Progenitor cell of endocrine pancreas (in vitro differentiated cells): ENCODE data around the gene KEL. TPM values are rescaled to one million over a fixed set of nuclear protein-coding genes. Genes with fewer than 3 reads are reported as not detected.

Experiments used
- DNase-seq: peaks from one replicate; pipeline ENCODE4 v3.0.0; 2021; ENCODE audit warnings: low spot score; ENCODE audit not compliant: unreplicated experiment
- H3K27ac Mint-ChIP-seq: 2 replicates; pipeline ENCODE4 v1.8.0; 2021; ENCODE audit warnings: mild to moderate bottlenecking, moderate library complexity, mixed read lengths
- H3K27me3 Mint-ChIP-seq: 2 replicates; pipeline ENCODE4 v1.8.0; 2021; ENCODE audit warnings: mixed read lengths
- H3K36me3 Mint-ChIP-seq: 2 replicates; pipeline ENCODE4 v1.8.0; 2022; ENCODE audit warnings: mixed read lengths; ENCODE audit not compliant: insufficient read depth
- H3K4me1 Mint-ChIP-seq: 2 replicates; pipeline ENCODE4 v1.8.0; 2021; ENCODE audit warnings: low read depth, mixed read lengths
- H3K4me3 Mint-ChIP-seq: 2 replicates; pipeline ENCODE4 v1.8.0; 2021; ENCODE audit warnings: low read depth, mild to moderate bottlenecking, moderate library complexity, mixed read lengths
- H3K9me3 Mint-ChIP-seq: 2 replicates; pipeline ENCODE4 v1.8.0; 2021; ENCODE audit warnings: low read depth, mixed read lengths
- CTCF ChIP-seq: fragments of 200-600 bp; sonication (generic); IDR thresholded peaks from one replicate; pipeline ENCODE4 v1.5.0; 2021; ENCODE audit warnings: antibody characterized with exemption, mild to moderate bottlenecking; ENCODE audit not compliant: unreplicated experiment
- total RNA-seq: library from RNA; stranded (reverse); gene quantifications from 2 replicates; pipeline ENCODE4 v1.2.1, GENCODE V29; 2021

The KEL gene
- total RNA-seq, 1 donor from 2014 or later: 1.7 TPM

DNA sequence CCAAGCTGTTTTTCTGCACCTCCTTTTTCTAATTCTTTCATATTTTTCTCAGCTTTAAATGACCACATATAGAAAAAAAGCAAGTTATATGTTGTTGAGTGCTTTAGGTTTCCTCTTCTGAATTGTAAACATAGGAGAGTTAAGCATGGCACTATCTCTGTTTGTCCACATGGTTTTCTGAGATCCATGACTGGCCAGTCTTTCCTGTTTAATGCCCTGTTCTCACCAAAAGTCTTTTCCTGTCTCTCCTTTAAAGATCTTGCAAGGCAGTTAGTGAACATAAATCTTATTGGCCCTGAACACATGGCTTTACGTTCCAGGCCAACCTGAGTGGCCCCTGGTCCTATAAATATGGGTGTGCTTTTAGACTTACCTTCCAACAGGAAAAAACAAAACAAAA lies 48.0 kb downstream of the KEL start:
- Mint-ChIP-seq H3K27me3 (peaks cover 10% of the 10 kb centered on the region), H3K4me1 (peaks cover 23% of the 10 kb centered on the region), H3K36me3 (no peaks in the 10 kb centered on the region), H3K9me3 (no peaks in the 10 kb centered on the region), H3K27ac (no peak overlapping the region), H3K4me3 (no peak overlapping the region)
- no peak for TF ChIP-seq CTCF
- no peak for DNase-seq

DNA sequence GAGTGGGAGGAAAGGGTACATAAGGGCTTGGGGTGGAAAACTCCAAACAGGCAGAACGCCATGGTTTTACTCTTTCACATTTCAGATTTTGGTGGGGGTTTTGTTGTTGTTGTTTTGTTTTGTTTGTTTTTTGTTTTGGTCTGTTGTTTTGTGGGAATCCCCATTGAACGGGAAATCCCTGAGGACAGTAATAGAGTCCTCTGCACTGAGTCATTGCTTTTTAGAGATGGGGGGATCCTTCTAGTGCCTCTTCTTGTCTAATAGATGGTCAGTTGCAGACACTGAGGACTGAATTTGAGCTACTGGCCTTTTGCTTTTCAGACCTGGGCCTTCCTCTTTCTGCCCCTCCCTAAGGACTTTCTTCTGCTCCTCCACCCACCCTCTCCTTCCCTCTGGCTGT lies 48.6 kb downstream of the KEL start:
- no peaks in the 10 kb centered on the region for H3K36me3 Mint-ChIP-seq
- H3K27ac Mint-ChIP-seq: no peak overlapping the region
- DNase-seq: no peak
- H3K4me1 Mint-ChIP-seq: peaks cover 23% of the 10 kb centered on the region
- no peak overlapping the region for H3K4me3 Mint-ChIP-seq
- no peaks in the 10 kb centered on the region for H3K9me3 Mint-ChIP-seq
- TF ChIP-seq CTCF: no peak
- H3K27me3 Mint-ChIP-seq: peaks cover 8% of the 10 kb centered on the region

DNA sequence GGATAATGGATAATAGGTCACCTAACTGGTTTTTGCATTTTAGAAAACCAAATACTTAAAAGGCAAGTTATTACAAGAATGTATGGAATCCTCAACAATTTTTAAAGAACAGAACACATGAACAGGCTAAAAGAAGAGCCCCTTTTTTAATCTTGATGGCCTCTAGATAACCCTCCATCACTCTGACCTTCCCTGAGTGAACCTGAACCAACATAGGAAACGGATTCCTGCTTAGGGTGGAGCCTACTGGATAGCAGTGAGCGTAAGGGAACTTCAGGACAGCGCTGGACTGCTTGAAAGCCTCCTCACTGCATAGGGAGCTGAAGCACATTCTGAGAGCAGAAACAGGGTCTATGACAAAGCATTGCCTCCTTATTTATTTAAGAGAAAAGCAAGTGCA lies 49.1 kb downstream of the KEL start:
- Mint-ChIP-seq H3K4me3 (no peak overlapping the region), H3K4me1 (peaks cover 23% of the 10 kb centered on the region), H3K27ac (no peak overlapping the region), H3K36me3 (no peaks in the 10 kb centered on the region), H3K27me3 (peaks cover 4% of the 10 kb centered on the region), H3K9me3 (no peaks in the 10 kb centered on the region)
- no peak for TF ChIP-seq CTCF
- no peak for DNase-seq

GRCh38 chr7:142910481-142910880 lies 51.7 kb downstream of the KEL start:
- H3K4me1 Mint-ChIP-seq: peaks cover 23% of the 10 kb centered on the region
- H3K27ac Mint-ChIP-seq: no peak overlapping the region
- no peak overlapping the region for H3K4me3 Mint-ChIP-seq
- H3K9me3 Mint-ChIP-seq: peaks cover 9% of the 10 kb centered on the region
- TF ChIP-seq CTCF: no peak
- no peak for DNase-seq
- peaks cover 4% of the 10 kb centered on the region for H3K27me3 Mint-ChIP-seq
- peaks cover 2% of the 10 kb centered on the region for H3K36me3 Mint-ChIP-seq

DNA sequence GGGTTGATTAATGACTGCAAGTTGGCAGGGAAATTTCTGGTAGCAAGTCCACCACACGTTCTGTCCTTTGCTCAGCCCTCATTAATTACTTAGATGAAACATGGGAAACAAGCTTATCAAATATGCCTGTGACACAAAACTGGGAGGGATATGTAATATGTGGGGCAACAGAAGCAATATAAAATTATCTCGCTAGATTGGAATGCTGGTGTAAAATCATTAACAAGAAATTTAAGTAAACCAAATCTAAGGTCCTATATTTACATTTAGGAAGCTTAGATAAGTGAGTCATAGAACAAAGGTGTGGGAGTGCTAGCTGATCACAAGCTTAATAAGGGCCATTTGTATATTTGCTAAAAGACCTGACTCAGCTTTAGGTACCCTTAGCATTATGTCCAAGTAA lies 52.1 kb downstream of the KEL start:
- no peak for DNase-seq
- Mint-ChIP-seq H3K27ac (peak overlapping the region; percentile 73), H3K4me3 (no peak overlapping the region), H3K36me3 (peaks cover 2% of the 10 kb centered on the region), H3K27me3 (peaks cover 4% of the 10 kb centered on the region), H3K9me3 (peaks cover 9% of the 10 kb centered on the region), H3K4me1 (peaks cover 23% of the 10 kb centered on the region)
- TF ChIP-seq CTCF: no peak
